Measurements from ENCODE around the gene DNM2.

The DNM2 gene

DNA sequence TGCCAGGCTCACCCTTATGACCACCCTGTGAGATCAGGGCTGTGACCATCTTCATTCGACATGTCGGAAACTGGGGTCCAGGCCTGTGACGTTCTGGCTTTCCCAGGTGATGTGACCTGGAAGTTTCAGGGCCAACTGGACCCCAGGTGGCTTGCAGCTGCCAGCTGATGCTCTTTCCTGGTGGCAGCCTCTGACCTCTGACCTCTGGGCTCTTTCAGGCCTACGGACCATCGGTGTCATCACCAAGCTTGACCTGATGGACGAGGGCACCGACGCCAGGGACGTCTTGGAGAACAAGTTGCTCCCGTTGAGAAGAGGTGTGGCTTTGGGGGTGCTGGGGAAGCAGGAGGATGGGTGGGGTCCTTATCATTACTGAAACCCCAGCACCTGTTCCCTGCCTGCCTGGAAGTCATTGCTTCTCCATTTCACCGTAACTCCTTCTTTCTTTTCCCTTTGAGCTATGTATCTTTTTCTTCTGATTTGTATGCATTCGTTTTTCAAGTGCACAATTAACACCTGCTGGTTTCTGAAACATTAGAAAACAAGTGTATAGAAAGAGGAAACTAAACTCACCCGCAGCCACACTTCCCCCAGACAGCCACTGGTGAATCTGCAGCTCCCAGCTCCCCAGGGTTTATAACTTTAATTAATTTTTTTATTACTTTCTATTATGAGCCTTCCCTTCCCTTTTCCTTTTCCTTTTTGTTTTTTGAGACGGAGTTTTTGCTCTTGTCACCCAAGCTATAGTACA, 59.2 kb downstream of the DNM2 start:
- Histone ChIP-seq H3K4me3 (ENCODE audit: low read depth, low read length) (no peak overlapping the region), H3K79me2 (ENCODE audit: control insufficient read depth, insufficient read depth, low read length, unreplicated experiment) (no peaks in the 10 kb centered on the region), H3K27ac (ENCODE audit: low read depth, low read length) (no peak overlapping the region), H2AFZ (ENCODE audit: low read length, unreplicated experiment) (no peak overlapping the region), H3K27me3 (ENCODE audit: insufficient read depth, low read length) (no peaks in the 10 kb centered on the region), H3K4me1 (ENCODE audit: control insufficient read depth, insufficient read depth, low read length, unreplicated experiment) (peaks cover 13% of the 10 kb centered on the region), H3K36me3 (ENCODE audit: insufficient read depth, low read length) (peaks cover 6% of the 10 kb centered on the region; the same call in 1 of the 2 replicates)

GRCh38 chr19:10780368-10780767, 62.5 kb downstream of the DNM2 start:
- Histone ChIP-seq H3K79me2 (ENCODE audit: control insufficient read depth, insufficient read depth, low read length, unreplicated experiment) (no peaks in the 10 kb centered on the region), H3K27me3 (ENCODE audit: insufficient read depth, low read length) (no peaks in the 10 kb centered on the region), H3K4me3 (ENCODE audit: low read depth, low read length) (no peak overlapping the region), H3K36me3 (ENCODE audit: insufficient read depth, low read length) (peaks cover 10% of the 10 kb centered on the region; the same call in 1 of the 2 replicates), H2AFZ (ENCODE audit: low read length, unreplicated experiment) (no peak overlapping the region), H3K27ac (ENCODE audit: low read depth, low read length) (peak overlapping the region; percentile 97), H3K4me1 (ENCODE audit: control insufficient read depth, insufficient read depth, low read length, unreplicated experiment) (peaks cover 13% of the 10 kb centered on the region)

DNA sequence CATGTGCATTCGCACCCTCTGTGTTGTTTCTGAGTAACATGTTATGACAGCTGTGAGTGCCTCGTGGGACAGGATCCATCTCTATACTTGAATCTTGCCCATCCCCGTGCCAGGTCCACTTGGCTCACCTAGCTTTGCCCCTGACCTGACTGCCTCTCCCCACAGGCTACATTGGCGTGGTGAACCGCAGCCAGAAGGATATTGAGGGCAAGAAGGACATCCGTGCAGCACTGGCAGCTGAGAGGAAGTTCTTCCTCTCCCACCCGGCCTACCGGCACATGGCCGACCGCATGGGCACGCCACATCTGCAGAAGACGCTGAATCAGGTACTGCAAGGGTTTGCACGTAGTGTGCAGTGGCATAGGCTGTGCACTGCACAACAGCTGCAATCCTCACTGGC, 64.9 kb downstream of the DNM2 start:
- H3K79me2 ChIP-seq (ENCODE audit: control insufficient read depth, insufficient read depth, low read length, unreplicated experiment): no peaks in the 10 kb centered on the region
- no peak overlapping the region for H2AFZ ChIP-seq (ENCODE audit: low read length, unreplicated experiment)
- H3K27me3 ChIP-seq (ENCODE audit: insufficient read depth, low read length): no peaks in the 10 kb centered on the region
- H3K36me3 ChIP-seq (ENCODE audit: insufficient read depth, low read length): peaks cover 7% of the 10 kb centered on the region; the same call in 1 of the 2 replicates
- peaks cover 13% of the 10 kb centered on the region for H3K4me1 ChIP-seq (ENCODE audit: control insufficient read depth, insufficient read depth, low read length, unreplicated experiment)
- H3K27ac ChIP-seq (ENCODE audit: low read depth, low read length): no peak overlapping the region
- H3K4me3 ChIP-seq (ENCODE audit: low read depth, low read length): no peak overlapping the region

DNA sequence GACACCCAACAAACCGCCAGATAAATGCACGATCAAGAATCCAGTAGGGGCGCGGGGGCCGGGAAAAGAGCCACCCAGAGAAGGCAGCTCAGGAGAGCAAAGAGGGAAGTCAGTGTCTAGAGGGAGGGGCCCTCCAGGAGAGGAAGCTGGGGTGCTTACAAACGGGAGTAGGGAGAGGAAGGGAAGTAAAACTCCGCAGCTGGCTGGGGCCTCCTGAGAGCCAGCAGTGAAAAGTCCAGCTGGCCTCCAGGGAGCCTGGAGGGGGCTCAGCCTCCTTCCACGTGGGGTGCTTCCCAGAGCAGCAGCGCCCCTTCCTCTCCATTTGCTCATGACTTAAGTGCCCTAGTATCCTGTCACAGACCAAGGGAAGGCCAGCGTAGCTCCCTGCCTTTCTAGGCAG, 66.4 kb downstream of the DNM2 start:
- H3K4me3 ChIP-seq (ENCODE audit: low read depth, low read length): no peak overlapping the region
- no peaks in the 10 kb centered on the region for H3K79me2 ChIP-seq (ENCODE audit: control insufficient read depth, insufficient read depth, low read length, unreplicated experiment)
- H3K27ac ChIP-seq (ENCODE audit: low read depth, low read length): no peak overlapping the region
- H3K36me3 ChIP-seq (ENCODE audit: insufficient read depth, low read length): peaks cover 7% of the 10 kb centered on the region; the same call in 1 of the 2 replicates
- peaks cover 13% of the 10 kb centered on the region for H3K4me1 ChIP-seq (ENCODE audit: control insufficient read depth, insufficient read depth, low read length, unreplicated experiment)
- H3K27me3 ChIP-seq (ENCODE audit: insufficient read depth, low read length): no peaks in the 10 kb centered on the region
- no peak overlapping the region for H2AFZ ChIP-seq (ENCODE audit: low read length, unreplicated experiment)

DNA sequence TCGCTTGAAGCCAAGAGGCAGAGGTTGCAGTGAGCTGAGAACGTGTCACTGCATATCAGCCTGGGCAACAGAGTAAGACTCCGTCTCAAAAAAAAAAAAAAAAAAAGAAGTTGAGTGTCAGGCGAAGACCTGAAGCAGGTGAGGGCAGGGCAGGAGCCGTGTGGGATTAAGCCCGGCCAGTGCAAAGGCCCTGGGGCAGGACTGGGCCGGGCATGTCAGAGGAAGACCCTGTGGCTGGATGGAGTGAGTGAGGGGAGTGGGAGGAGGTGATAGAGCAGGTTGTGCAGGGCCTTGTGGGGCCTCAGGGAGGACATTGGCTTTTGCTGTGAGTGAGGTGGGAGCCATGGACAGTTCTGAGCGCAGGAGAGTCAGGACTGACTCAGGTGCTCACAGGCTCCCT, 70.3 kb downstream of the DNM2 start:
- Histone ChIP-seq H3K36me3 (ENCODE audit: insufficient read depth, low read length) (peaks cover 7% of the 10 kb centered on the region; the same call in 1 of the 2 replicates), H3K27ac (ENCODE audit: low read depth, low read length) (no peak overlapping the region), H2AFZ (ENCODE audit: low read length, unreplicated experiment) (no peak overlapping the region), H3K79me2 (ENCODE audit: control insufficient read depth, insufficient read depth, low read length, unreplicated experiment) (no peaks in the 10 kb centered on the region), H3K4me3 (ENCODE audit: low read depth, low read length) (no peak overlapping the region), H3K4me1 (ENCODE audit: control insufficient read depth, insufficient read depth, low read length, unreplicated experiment) (no peaks in the 10 kb centered on the region), H3K27me3 (ENCODE audit: insufficient read depth, low read length) (no peaks in the 10 kb centered on the region)

GRCh38 chr19:10789866-10790265, 72.0 kb downstream of the DNM2 start:
- peaks cover 3% of the 10 kb centered on the region; the same call in 1 of the 2 replicates for H3K36me3 ChIP-seq (ENCODE audit: insufficient read depth, low read length)
- no peak overlapping the region for H3K4me3 ChIP-seq (ENCODE audit: low read depth, low read length)
- no peak overlapping the region for H2AFZ ChIP-seq (ENCODE audit: low read length, unreplicated experiment)
- H3K4me1 ChIP-seq (ENCODE audit: control insufficient read depth, insufficient read depth, low read length, unreplicated experiment): no peaks in the 10 kb centered on the region
- no peaks in the 10 kb centered on the region for H3K27me3 ChIP-seq (ENCODE audit: insufficient read depth, low read length)
- H3K79me2 ChIP-seq (ENCODE audit: control insufficient read depth, insufficient read depth, low read length, unreplicated experiment): no peaks in the 10 kb centered on the region
- no peak overlapping the region for H3K27ac ChIP-seq (ENCODE audit: low read depth, low read length)

- H3K79me2 ChIP-seq (ENCODE audit: control insufficient read depth, insufficient read depth, low read length, unreplicated experiment): no peaks in the 10 kb centered on the region
- no peaks in the 10 kb centered on the region for H3K36me3 ChIP-seq (ENCODE audit: insufficient read depth, low read length)
- H2AFZ ChIP-seq (ENCODE audit: low read length, unreplicated experiment): no peak overlapping the region
- no peaks in the 10 kb centered on the region for H3K27me3 ChIP-seq (ENCODE audit: insufficient read depth, low read length)
- H3K4me1 ChIP-seq (ENCODE audit: control insufficient read depth, insufficient read depth, low read length, unreplicated experiment): no peaks in the 10 kb centered on the region
- no peak overlapping the region for H3K27ac ChIP-seq (ENCODE audit: low read depth, low read length)
- no peak overlapping the region for H3K4me3 ChIP-seq (ENCODE audit: low read depth, low read length)
These were observed 78.8 kb downstream of the DNM2 start for GRCh38 chr19:10796653-10797052.

GRCh38 chr19:10797078-10797477, 79.2 kb downstream of the DNM2 start:
- Histone ChIP-seq H3K4me3 (ENCODE audit: low read depth, low read length) (no peak overlapping the region), H3K79me2 (ENCODE audit: control insufficient read depth, insufficient read depth, low read length, unreplicated experiment) (no peaks in the 10 kb centered on the region), H3K4me1 (ENCODE audit: control insufficient read depth, insufficient read depth, low read length, unreplicated experiment) (no peaks in the 10 kb centered on the region), H3K36me3 (ENCODE audit: insufficient read depth, low read length) (no peaks in the 10 kb centered on the region), H3K27ac (ENCODE audit: low read depth, low read length) (no peak overlapping the region), H3K27me3 (ENCODE audit: insufficient read depth, low read length) (no peaks in the 10 kb centered on the region), H2AFZ (ENCODE audit: low read length, unreplicated experiment) (no peak overlapping the region)

DNA sequence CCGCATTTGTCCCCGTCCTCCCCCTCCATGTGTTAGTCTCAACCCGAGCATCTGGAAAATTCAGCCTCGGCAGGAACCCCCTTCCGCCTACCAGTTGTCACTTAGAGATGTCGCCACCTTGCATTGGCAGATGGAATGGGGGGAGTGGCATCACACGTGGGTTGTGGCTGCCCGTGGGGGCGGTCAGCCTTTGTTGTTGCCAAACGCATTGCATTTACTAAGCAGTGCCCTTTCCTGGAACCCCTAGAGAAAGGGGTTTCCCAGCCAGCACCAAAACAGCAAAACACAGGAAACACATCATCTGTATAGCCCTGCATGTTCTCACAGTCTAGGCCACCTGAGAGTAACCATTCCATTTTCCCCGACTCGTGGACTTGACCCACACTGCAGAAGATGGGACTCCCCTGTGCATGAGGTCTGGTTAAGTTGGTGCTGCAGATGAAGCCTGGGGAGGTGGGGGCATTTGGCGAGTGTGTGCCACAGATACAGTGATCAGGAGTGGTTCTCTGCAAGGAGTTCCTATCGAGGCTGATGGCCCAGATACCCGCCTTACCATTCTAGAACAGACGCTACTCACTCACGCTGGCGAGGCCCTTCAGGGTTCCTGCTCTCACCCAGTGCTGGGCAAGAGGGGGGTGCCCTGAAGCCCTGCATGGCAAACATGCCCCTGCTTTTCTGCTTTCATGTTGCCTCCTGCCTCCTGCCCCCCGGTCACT, 79.8 kb downstream of the DNM2 start:
- no peaks in the 10 kb centered on the region for H3K36me3 ChIP-seq (ENCODE audit: insufficient read depth, low read length)
- H3K79me2 ChIP-seq (ENCODE audit: control insufficient read depth, insufficient read depth, low read length, unreplicated experiment): no peaks in the 10 kb centered on the region
- no peaks in the 10 kb centered on the region for H3K27me3 ChIP-seq (ENCODE audit: insufficient read depth, low read length)
- H3K27ac ChIP-seq (ENCODE audit: low read depth, low read length): no peak overlapping the region
- no peak overlapping the region for H3K4me3 ChIP-seq (ENCODE audit: low read depth, low read length)
- H3K4me1 ChIP-seq (ENCODE audit: control insufficient read depth, insufficient read depth, low read length, unreplicated experiment): no peaks in the 10 kb centered on the region
- no peak overlapping the region for H2AFZ ChIP-seq (ENCODE audit: low read length, unreplicated experiment)

DNA sequence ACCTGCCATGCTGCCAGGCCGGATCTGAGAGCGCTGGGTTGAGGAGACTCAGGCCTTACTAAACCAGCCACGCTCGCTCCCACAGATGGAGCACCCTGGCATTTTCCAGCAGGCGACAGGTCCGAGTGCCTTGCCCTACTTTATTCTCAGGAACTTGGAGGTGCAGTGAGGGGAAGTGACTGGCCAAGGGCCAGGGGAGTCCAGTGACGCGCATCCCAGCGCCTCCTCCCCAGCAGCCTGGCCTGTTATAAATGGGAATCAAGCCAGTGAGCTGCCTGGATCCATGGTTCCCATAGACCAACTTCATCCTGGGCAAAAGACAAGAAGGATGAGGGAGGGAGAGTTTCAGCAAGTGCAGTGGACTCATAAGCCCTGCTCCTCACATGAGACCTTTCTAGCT, 82.6 kb downstream of the DNM2 start:
- H3K27me3 ChIP-seq (ENCODE audit: insufficient read depth, low read length): no peaks in the 10 kb centered on the region
- H3K27ac ChIP-seq (ENCODE audit: low read depth, low read length): no peak overlapping the region
- no peaks in the 10 kb centered on the region for H3K4me1 ChIP-seq (ENCODE audit: control insufficient read depth, insufficient read depth, low read length, unreplicated experiment)
- no peak overlapping the region for H2AFZ ChIP-seq (ENCODE audit: low read length, unreplicated experiment)
- peaks cover 5% of the 10 kb centered on the region; the same call in 1 of the 2 replicates for H3K36me3 ChIP-seq (ENCODE audit: insufficient read depth, low read length)
- no peaks in the 10 kb centered on the region for H3K79me2 ChIP-seq (ENCODE audit: control insufficient read depth, insufficient read depth, low read length, unreplicated experiment)
- no peak overlapping the region for H3K4me3 ChIP-seq (ENCODE audit: low read depth, low read length)

DNA sequence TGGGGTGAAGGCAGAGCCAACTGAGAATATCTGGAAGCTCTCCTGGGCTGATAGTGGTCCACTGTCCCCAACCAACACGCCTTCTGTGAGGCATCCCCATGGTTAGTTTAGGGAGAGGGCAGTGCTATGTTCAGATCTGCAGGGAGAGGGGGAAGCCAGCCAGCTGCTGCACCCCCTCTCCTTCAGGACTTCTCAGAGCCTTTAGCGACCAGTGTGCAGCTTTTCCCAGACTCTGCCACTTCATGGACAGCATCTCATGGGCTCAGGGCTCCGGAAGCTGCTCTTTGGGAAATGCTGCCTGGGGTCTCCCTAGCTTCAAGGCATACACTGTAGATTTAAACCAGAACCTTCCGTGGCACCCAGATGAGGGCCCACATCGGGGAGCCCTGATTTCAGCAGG, 84.6 kb downstream of the DNM2 start:
- no peak overlapping the region for H3K4me3 ChIP-seq (ENCODE audit: low read depth, low read length)
- H3K27ac ChIP-seq (ENCODE audit: low read depth, low read length): no peak overlapping the region
- no peaks in the 10 kb centered on the region for H3K4me1 ChIP-seq (ENCODE audit: control insufficient read depth, insufficient read depth, low read length, unreplicated experiment)
- H3K79me2 ChIP-seq (ENCODE audit: control insufficient read depth, insufficient read depth, low read length, unreplicated experiment): no peaks in the 10 kb centered on the region
- peaks cover 5% of the 10 kb centered on the region; the same call in 1 of the 2 replicates for H3K36me3 ChIP-seq (ENCODE audit: insufficient read depth, low read length)
- no peak overlapping the region for H2AFZ ChIP-seq (ENCODE audit: low read length, unreplicated experiment)
- no peaks in the 10 kb centered on the region for H3K27me3 ChIP-seq (ENCODE audit: insufficient read depth, low read length)
